ENCODE measurements around the gene MRPL14. TPM values are rescaled to one million over a fixed set of nuclear protein-coding genes. Genes with fewer than 3 reads are reported as not detected.

MRPL14 gene
- total and polyA plus RNA-seq, 2 of the 4 experiments (the other 2 are of a cell fraction), result 43.7 to 87.9 TPM

DNA sequence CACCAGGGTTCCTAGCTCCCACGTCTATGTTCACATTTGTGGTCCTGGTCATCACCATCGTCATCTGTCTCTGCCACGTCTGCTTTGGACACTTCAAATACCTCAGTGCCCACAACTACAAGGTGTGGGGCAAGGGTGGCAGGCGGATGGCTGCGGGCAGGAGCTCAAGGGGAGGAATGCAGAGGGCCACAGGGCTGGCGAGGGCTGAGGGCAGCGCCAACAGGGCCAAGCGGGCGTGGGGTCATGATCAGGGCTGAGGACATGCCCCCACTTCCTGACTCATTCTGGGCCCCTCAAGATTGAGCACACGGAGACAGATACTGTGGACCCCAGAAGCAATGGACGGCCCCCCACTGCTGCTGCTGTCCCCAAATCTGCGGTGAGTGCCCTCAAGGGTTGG lies 26.8 kb upstream of the MRPL14 start:
- no peaks in the 10 kb centered on the region for H3K79me1 ChIP-seq (ENCODE audit: low read depth in 1 of 2, low read length in 2 of 2)
- H4K20me1 ChIP-seq (ENCODE audit: insufficient read depth, low read length), result peaks cover 10% of the 10 kb centered on the region; the same call in 1 of the 2 replicates
- no peak overlapping the region for H3K27ac ChIP-seq (ENCODE audit: insufficient read depth, low read length)
- H3K36me3 ChIP-seq (ENCODE audit: control insufficient read depth, insufficient read depth, low read length), result peaks cover 13% of the 10 kb centered on the region; the same call in 1 of the 2 replicates
- intact Hi-C loops (cut with micrococcal nuclease) (no loop called here), in situ Hi-C loops (cut with MboI; ENCODE audit: low sequenced_read_pairs) (no loop called here), dilution Hi-C loops (cut with HindIII; ENCODE audit: low sequenced_read_pairs, unreplicated experiment) (no loop called here)
- peaks cover 2% of the 10 kb centered on the region for H3K4me1 ChIP-seq (ENCODE audit: control insufficient read depth, insufficient read depth, low read length)
- no peak overlapping the region for H4K91ac ChIP-seq (ENCODE audit: insufficient read depth, low read depth, low read length)
- no peak overlapping the region for H4K5ac ChIP-seq (ENCODE audit: low read depth, low read length)
- H3K56ac ChIP-seq (ENCODE audit: extremely low read depth, insufficient read depth, low read length), result no peak overlapping the region
- no peak overlapping the region for H2BK15ac ChIP-seq (ENCODE audit: low read depth, low read length)
- no peak overlapping the region for H3K23ac ChIP-seq (ENCODE audit: low read depth, low read length)
- H3K9ac ChIP-seq (ENCODE audit: low read depth, low read length), result no peak overlapping the region
- no peaks in the 10 kb centered on the region for H3K27me3 ChIP-seq (ENCODE audit: control insufficient read depth, insufficient read depth, low read length)
- TF ChIP-seq, protein P1, sequence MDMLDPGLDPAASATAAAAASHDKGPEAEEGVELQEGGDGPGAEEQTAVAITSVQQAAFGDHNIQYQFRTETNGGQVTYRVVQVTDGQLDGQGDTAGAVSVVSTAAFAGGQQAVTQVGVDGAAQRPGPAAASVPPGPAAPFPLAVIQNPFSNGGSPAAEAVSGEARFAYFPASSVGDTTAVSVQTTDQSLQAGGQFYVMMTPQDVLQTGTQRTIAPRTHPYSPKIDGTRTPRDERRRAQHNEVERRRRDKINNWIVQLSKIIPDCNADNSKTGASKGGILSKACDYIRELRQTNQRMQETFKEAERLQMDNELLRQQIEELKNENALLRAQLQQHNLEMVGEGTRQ (IDR thresholded peaks at IDR 0.05; ENCODE audit: low read depth, low read length), result no peak
- no peak for TF ChIP-seq RFX5 (IDR thresholded peaks at IDR 0.05; ENCODE audit: low read depth, low read length)
- no peak for TF ChIP-seq NFE2L2 (IDR thresholded peaks at IDR 0.05; ENCODE audit: low read depth, low read length)
- TF ChIP-seq MAZ (IDR thresholded peaks at IDR 0.05; ENCODE audit: borderline replicate concordance, low read depth, low read length), result no peak
- no peak for TF ChIP-seq CHD1 (IDR thresholded peaks at IDR 0.05; ENCODE audit: low read depth, low read length)
- no peak for TF ChIP-seq MXI1 (IDR thresholded peaks at IDR 0.05; ENCODE audit: borderline replicate concordance, low read depth, low read length)
- TF ChIP-seq, protein P2, sequence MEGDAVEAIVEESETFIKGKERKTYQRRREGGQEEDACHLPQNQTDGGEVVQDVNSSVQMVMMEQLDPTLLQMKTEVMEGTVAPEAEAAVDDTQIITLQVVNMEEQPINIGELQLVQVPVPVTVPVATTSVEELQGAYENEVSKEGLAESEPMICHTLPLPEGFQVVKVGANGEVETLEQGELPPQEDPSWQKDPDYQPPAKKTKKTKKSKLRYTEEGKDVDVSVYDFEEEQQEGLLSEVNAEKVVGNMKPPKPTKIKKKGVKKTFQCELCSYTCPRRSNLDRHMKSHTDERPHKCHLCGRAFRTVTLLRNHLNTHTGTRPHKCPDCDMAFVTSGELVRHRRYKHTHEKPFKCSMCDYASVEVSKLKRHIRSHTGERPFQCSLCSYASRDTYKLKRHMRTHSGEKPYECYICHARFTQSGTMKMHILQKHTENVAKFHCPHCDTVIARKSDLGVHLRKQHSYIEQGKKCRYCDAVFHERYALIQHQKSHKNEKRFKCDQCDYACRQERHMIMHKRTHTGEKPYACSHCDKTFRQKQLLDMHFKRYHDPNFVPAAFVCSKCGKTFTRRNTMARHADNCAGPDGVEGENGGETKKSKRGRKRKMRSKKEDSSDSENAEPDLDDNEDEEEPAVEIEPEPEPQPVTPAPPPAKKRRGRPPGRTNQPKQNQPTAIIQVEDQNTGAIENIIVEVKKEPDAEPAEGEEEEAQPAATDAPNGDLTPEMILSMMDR (conservative IDR thresholded peaks at IDR 0.05; ENCODE audit: low read depth, low read length), result no peak
- TF ChIP-seq MAFK (IDR thresholded peaks at IDR 0.05; ENCODE audit: low read depth, low read length), result no peak
- TF ChIP-seq RCOR1 (IDR thresholded peaks at IDR 0.05; ENCODE audit: insufficient replicate concordance, low read length), result no peak
- no peak for TF ChIP-seq RAD21 (IDR thresholded peaks at IDR 0.05; ENCODE audit: low read length)
- TF ChIP-seq SMC3 (IDR thresholded peaks at IDR 0.05; ENCODE audit: low read depth, low read length), result no peak
- TF ChIP-seq BHLHE40 (IDR thresholded peaks at IDR 0.05; ENCODE audit: low read depth, low read length), result no peak
- no peak for TF ChIP-seq CEBPB (IDR thresholded peaks at IDR 0.05; ENCODE audit: low read depth, low read length)
- TF ChIP-seq POLR2A (IDR thresholded peaks at IDR 0.05; ENCODE audit: low read depth, low read length), result no peak
- no peak for TF ChIP-seq FOS (IDR thresholded peaks at IDR 0.05; ENCODE audit: low read depth, low read length)
- TF ChIP-seq, protein P3, sequence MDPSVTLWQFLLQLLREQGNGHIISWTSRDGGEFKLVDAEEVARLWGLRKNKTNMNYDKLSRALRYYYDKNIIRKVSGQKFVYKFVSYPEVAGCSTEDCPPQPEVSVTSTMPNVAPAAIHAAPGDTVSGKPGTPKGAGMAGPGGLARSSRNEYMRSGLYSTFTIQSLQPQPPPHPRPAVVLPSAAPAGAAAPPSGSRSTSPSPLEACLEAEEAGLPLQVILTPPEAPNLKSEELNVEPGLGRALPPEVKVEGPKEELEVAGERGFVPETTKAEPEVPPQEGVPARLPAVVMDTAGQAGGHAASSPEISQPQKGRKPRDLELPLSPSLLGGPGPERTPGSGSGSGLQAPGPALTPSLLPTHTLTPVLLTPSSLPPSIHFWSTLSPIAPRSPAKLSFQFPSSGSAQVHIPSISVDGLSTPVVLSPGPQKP (IDR thresholded peaks at IDR 0.05; ENCODE audit: borderline replicate concordance, low read depth, low read length), result no peak
- H3K4me2 ChIP-seq (ENCODE audit: low read depth, low read length), result no peak overlapping the region
- CTCF ChIA-PET, result no interaction called here
- no peaks in the 10 kb centered on the region for H3K9me3 ChIP-seq (ENCODE audit: control insufficient read depth, insufficient read depth, low read length)
- no peak overlapping the region for H3K18ac ChIP-seq (ENCODE audit: low read depth, low read length)
- no TSS peak for BruUV-seq (replicated peaks)
- H3K14ac ChIP-seq (replicated peaks; ENCODE audit: low read depth, low read length), result no peak overlapping the region
- 0 out of 2 replicates have a peak, but pooled peaks cover 2% of the 10 kb centered on the region for H3K9me1 ChIP-seq (ENCODE audit: insufficient read depth, low read length)
- no peak overlapping the region for H2BK5ac ChIP-seq (ENCODE audit: low read depth, low read length, poor library complexity, severe bottlenecking)
- H3K4me3 ChIP-seq (ENCODE audit: insufficient read depth, low read depth, low read length), result no peak overlapping the region
- DNase-seq (no peak), ATAC-seq (ENCODE audit: low read depth) (no peak)
- no peak overlapping the region for H4K8ac ChIP-seq (ENCODE audit: low read depth in 2 of 2, low read length in 2 of 2)
- POLR2A ChIA-PET (ENCODE audit: unreplicated experiment), result no interaction called here
- H2AK9ac ChIP-seq (replicated peaks; ENCODE audit: low read depth, low read length, poor library complexity), result no peak overlapping the region
- WGBS, 2 experiments (ENCODE audit: extremely low coverage in 2 of 2, insufficient read length in 1 of 2), result 93% methylated on average over 3 of the region's 12 CpGs; no CpG with 5 or more reads in 1 of the 2 experiments
- no peak overlapping the region for H2BK20ac ChIP-seq (ENCODE audit: low read depth, low read length)
- H3K4ac ChIP-seq (ENCODE audit: low read depth, low read length), result no peak overlapping the region
- no peak overlapping the region for H2BK120ac ChIP-seq (ENCODE audit: low read depth, low read length)
- no peak overlapping the region for H2AK5ac ChIP-seq (ENCODE audit: low read depth, low read length)
- H2AFZ ChIP-seq (replicated peaks; ENCODE audit: low read length, poor library complexity), result no peak overlapping the region

Measured in IMR-90 (cell line).